K562 (cell line): Measurements from ENCODE around the gene TTL. TPM values are rescaled to one million over a fixed set of nuclear protein-coding genes. Genes with fewer than 3 reads are reported as not detected.

ENCODE experiments used
- ARID1B ChIP-seq: fragments of 450-650 bp; IDR thresholded peaks from 2 replicates; pipeline ENCODE4 v1.6.1; 2016; ENCODE audit warnings: antibody characterized with exemption, mild to moderate bottlenecking, inconsistent platforms
- BCOR ChIP-seq: fragments of 450-650 bp; IDR thresholded peaks from 2 replicates; pipeline ENCODE4 v1.6.1; 2016
- CBFA2T3 ChIP-seq: fragments of 450-650 bp; IDR thresholded peaks from 2 replicates; pipeline ENCODE4 v1.6.1; 2017
- CC2D1A ChIP-seq: fragments of 450-650 bp; IDR thresholded peaks from 2 replicates; pipeline ENCODE4 v1.6.1; 2017; ENCODE audit warnings: mild to moderate bottlenecking
- DPF2 ChIP-seq: fragments of 450-650 bp; IDR thresholded peaks from 2 replicates; pipeline ENCODE4 v1.6.1; 2016
- E2F3 ChIP-seq: fragments of 250-450 bp; sonication (Bioruptor Pico); IDR thresholded peaks from 2 replicates; pipeline ENCODE4 v1.4.0; 2020; ENCODE audit warnings: mild to moderate bottlenecking
- ELF4 ChIP-seq: fragments of 450-650 bp; formaldehyde crosslinking; IDR thresholded peaks from 2 replicates; pipeline ENCODE4 v1.4.0; 2022; ENCODE audit warnings: missing genetic modification characterization
- ETV1 ChIP-seq: fragments of 450-650 bp; conservative IDR thresholded peaks from 2 replicates; pipeline ENCODE4 v1.6.1; 2016; ENCODE audit warnings: missing genetic modification characterization, control low read depth, low read depth, missing compliant biosample characterization
- GATA2 ChIP-seq: sonication (generic); formaldehyde crosslinking; IDR thresholded peaks from 2 replicates; pipeline ENCODE4 v1.4.0; 2020; ENCODE audit warnings: mild to moderate bottlenecking, missing genetic modification reagents
- GTF2F1 ChIP-seq: IDR thresholded peaks from 2 replicates; pipeline ENCODE4 v1.6.1; 2011; ENCODE audit warnings: low read depth, low read length, improper control_type of control experiment
- HCFC1 ChIP-seq: IDR thresholded peaks from 2 replicates; pipeline ENCODE4 v1.6.1; 2012; ENCODE audit warnings: low read depth, low read length, improper control_type of control experiment
- LCOR ChIP-seq: sonication (generic); formaldehyde crosslinking; IDR thresholded peaks from 2 replicates; pipeline ENCODE4 v1.8.0; 2022; ENCODE audit warnings: mild to moderate bottlenecking, missing genetic modification reagents
- MAFG ChIP-seq: fragments of 450-650 bp; conservative IDR thresholded peaks from 2 replicates; pipeline ENCODE4 v1.6.1; 2016; ENCODE audit warnings: missing genetic modification characterization, missing compliant biosample characterization
- MEIS2 ChIP-seq: fragments of 450-650 bp; IDR thresholded peaks from 2 replicates; pipeline ENCODE4 v1.6.1; 2014; ENCODE audit warnings: mild to moderate bottlenecking; ENCODE audit not compliant: partially characterized antibody
- PHF20 ChIP-seq: fragments of 450-650 bp; IDR thresholded peaks from 2 replicates; pipeline ENCODE4 v1.6.1; 2018; ENCODE audit not compliant: partially characterized antibody
- POLR2H ChIP-seq: IDR thresholded peaks from 2 replicates; pipeline ENCODE4 v1.6.1; 2016; ENCODE audit warnings: missing genetic modification characterization, low read depth, mild to moderate bottlenecking, control low read depth, missing compliant biosample characterization, moderate library complexity
- SMC3 ChIP-seq: conservative IDR thresholded peaks from 2 replicates; pipeline ENCODE4 v1.6.1; 2011; ENCODE audit warnings: low read depth, low read length, improper control_type of control experiment; ENCODE audit not compliant: insufficient read depth
- SP1 ChIP-seq: sonication (generic); formaldehyde crosslinking; IDR thresholded peaks from 2 replicates; pipeline ENCODE4 v1.8.1; 2022; ENCODE audit warnings: mild to moderate bottlenecking, missing genetic modification reagents
- TARDBP ChIP-seq: fragments of 450-650 bp; IDR thresholded peaks from 2 replicates; pipeline ENCODE4 v1.6.1; 2016
- ZNF133 ChIP-seq: fragments of 250-450 bp; sonication (Bioruptor Pico); IDR thresholded peaks from 2 replicates; pipeline ENCODE4 v1.4.0; 2020; ENCODE audit warnings: mild to moderate bottlenecking
- ZNF140 ChIP-seq: fragments of 250-450 bp; sonication (Bioruptor Pico); IDR thresholded peaks from 2 replicates; pipeline ENCODE4 v1.8.0; 2021; ENCODE audit warnings: moderate library complexity, mild to moderate bottlenecking, inconsistent platforms
- ZNF77 ChIP-seq: fragments of 250-450 bp; sonication (Bioruptor Pico); IDR thresholded peaks from 2 replicates; pipeline ENCODE4 v1.5.0; 2020
- polyA plus RNA-seq, 8 experiments: library from polyadenylated mRNA; depleted of rRNA in 4 of 8; stranded (reverse) in 5 of 8; unstranded in 3 of 8; fragments of >200 nt; fragmentation: Nextera tagmentation in 2 of 8; fragmentation: Illumina TruSeq in 1 of 8; extraction: Ambion mirVana in 2 of 8; extraction: Trizol in 1 of 8; gene quantifications; 2 replicates each; pipeline versions ENCODE4 v1.2.1 to v1.2.3, GENCODE V29; 2011 to 2014; ENCODE audit warnings: inconsistent platforms in 1 of 8, missing spikeins in 1 of 8
- total RNA-seq, 7 experiments: library from RNA; depleted of rRNA in 6 of 7; stranded (reverse); fragments of >200 nt in 6 of 7; fragmentation: Illumina TruSeq in 2 of 7; extraction: Trizol in 2 of 7; gene quantifications; 2 replicates each; pipeline versions ENCODE4 v1.2.1 to v1.2.3, GENCODE V29; 2011 to 2021; ENCODE audit warnings: low replicate concordance in 1 of 7
- TF ChIP-seq, protein P1 (sequence below): sonication (generic); formaldehyde crosslinking; IDR thresholded peaks from 2 replicates; pipeline ENCODE4 v1.8.0; 2022; ENCODE audit warnings: missing genetic modification reagents, mild to moderate bottlenecking, moderate library complexity, borderline replicate concordance
- TF ChIP-seq, protein P2 (sequence below): sonication (generic); formaldehyde crosslinking; IDR thresholded peaks from 2 replicates; pipeline ENCODE4 v1.8.1; 2023; ENCODE audit warnings: mild to moderate bottlenecking, missing genetic modification reagents
- TF ChIP-seq, protein P3 (sequence below): fragments of 250-450 bp; sonication (Bioruptor Pico); IDR thresholded peaks from 2 replicates; pipeline ENCODE4 v1.9.0; 2021; ENCODE audit warnings: mild to moderate bottlenecking, inconsistent platforms
- TF ChIP-seq, protein P4 (sequence below): conservative IDR thresholded peaks from 2 replicates; pipeline ENCODE4 v1.6.1; 2011; ENCODE audit warnings: low read depth, mild to moderate bottlenecking, low read length; ENCODE audit not compliant: control insufficient read depth

Gene TTL
- total and polyA plus RNA-seq, 9 of the 15 experiments (the other 6 are each of a cell fraction or from before 2014, with no cell fraction given) = 9.4 to 54.4 (median 34.9) TPM

DNA sequence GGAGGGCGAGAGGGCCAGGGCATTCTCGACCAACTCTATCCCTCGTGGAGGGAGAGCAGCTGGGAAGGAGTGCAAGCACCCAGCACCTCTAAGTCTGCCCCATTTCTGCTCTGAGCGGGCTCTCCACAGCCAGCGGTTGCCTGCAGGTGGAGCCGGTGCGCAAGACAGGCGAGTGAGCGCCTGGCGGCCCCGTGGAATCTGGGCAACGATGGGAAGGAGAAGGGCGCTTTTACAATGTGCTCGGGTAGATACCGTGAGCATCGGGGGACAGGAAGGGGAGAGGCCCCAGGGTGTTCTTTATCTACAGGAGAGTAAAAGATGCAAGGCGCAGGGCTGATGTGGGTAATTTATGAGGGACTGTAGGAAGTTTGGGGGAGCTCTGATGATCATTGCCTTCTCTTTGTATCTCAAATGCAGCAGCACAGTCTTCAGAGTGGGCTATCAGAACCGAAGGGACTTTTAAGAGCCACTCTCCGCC lies 867 bp upstream of the TTL start (continued):
- TF ChIP-seq, protein P1, sequence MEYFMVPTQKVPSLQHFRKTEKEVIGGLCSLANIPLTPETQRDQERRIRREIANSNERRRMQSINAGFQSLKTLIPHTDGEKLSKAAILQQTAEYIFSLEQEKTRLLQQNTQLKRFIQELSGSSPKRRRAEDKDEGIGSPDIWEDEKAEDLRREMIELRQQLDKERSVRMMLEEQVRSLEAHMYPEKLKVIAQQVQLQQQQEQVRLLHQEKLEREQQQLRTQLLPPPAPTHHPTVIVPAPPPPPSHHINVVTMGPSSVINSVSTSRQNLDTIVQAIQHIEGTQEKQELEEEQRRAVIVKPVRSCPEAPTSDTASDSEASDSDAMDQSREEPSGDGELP (CRISPR knock-in tag) = peak; percentile 88
- TF ChIP-seq GATA2 (CRISPR knock-in tag) (0 out of 2 replicates have a peak, but pooled peaks have one; percentile 41), E2F3 (CRISPR knock-in tag) (0 out of 2 replicates have a peak, but pooled peaks have one; percentile 37), ETV1 (tag) (peak; percentile 50; the same call in 1 of the 2 replicates), ELF4 (CRISPR knock-in tag) (0 out of 2 replicates have a peak, but pooled peaks have one; percentile 23), CC2D1A (peak; percentile 60; the same call in 1 of the 2 replicates), BCOR (peak; percentile 58), ZNF77 (no peak), DPF2 (peak; percentile 71; the same call in 1 of the 2 replicates), PHF20 (no peak), TARDBP (peak; percentile 90; the same call in 1 of the 2 replicates), GTF2F1 (no peak), ARID1B (peak; percentile 69), HCFC1 (peak; percentile 51), ZNF140 (no peak), MEIS2 (peak; percentile 60), MAFG (tag) (no peak), ZNF133 (CRISPR knock-in tag) (no peak), POLR2H (tag) (no peak; the same call in 1 of the 2 replicates), LCOR (CRISPR knock-in tag) (peak; percentile 82), SMC3 (peak; percentile 75), CBFA2T3 (peak; percentile 82), SP1 (peak; percentile 50; the same call in 1 of the 2 replicates)
- TF ChIP-seq, protein P2, sequence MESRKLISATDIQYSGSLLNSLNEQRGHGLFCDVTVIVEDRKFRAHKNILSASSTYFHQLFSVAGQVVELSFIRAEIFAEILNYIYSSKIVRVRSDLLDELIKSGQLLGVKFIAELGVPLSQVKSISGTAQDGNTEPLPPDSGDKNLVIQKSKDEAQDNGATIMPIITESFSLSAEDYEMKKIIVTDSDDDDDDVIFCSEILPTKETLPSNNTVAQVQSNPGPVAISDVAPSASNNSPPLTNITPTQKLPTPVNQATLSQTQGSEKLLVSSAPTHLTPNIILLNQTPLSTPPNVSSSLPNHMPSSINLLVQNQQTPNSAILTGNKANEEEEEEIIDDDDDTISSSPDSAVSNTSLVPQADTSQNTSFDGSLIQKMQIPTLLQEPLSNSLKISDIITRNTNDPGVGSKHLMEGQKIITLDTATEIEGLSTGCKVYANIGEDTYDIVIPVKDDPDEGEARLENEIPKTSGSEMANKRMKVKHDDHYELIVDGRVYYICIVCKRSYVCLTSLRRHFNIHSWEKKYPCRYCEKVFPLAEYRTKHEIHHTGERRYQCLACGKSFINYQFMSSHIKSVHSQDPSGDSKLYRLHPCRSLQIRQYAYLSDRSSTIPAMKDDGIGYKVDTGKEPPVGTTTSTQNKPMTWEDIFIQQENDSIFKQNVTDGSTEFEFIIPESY (CRISPR knock-in tag) = 0 out of 2 replicates have a peak, but pooled peaks have one; percentile 21
- TF ChIP-seq, protein P3, sequence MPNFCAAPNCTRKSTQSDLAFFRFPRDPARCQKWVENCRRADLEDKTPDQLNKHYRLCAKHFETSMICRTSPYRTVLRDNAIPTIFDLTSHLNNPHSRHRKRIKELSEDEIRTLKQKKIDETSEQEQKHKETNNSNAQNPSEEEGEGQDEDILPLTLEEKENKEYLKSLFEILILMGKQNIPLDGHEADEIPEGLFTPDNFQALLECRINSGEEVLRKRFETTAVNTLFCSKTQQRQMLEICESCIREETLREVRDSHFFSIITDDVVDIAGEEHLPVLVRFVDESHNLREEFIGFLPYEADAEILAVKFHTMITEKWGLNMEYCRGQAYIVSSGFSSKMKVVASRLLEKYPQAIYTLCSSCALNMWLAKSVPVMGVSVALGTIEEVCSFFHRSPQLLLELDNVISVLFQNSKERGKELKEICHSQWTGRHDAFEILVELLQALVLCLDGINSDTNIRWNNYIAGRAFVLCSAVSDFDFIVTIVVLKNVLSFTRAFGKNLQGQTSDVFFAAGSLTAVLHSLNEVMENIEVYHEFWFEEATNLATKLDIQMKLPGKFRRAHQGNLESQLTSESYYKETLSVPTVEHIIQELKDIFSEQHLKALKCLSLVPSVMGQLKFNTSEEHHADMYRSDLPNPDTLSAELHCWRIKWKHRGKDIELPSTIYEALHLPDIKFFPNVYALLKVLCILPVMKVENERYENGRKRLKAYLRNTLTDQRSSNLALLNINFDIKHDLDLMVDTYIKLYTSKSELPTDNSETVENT (CRISPR knock-in tag) = peak; percentile 3; the same call in 1 of the 2 replicates
- TF ChIP-seq, protein P4, sequence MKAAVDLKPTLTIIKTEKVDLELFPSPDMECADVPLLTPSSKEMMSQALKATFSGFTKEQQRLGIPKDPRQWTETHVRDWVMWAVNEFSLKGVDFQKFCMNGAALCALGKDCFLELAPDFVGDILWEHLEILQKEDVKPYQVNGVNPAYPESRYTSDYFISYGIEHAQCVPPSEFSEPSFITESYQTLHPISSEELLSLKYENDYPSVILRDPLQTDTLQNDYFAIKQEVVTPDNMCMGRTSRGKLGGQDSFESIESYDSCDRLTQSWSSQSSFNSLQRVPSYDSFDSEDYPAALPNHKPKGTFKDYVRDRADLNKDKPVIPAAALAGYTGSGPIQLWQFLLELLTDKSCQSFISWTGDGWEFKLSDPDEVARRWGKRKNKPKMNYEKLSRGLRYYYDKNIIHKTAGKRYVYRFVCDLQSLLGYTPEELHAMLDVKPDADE = no peak
